ENCODE results near the gene CDK13.

Gene CDK13

GRCh38 chr7:40009301-40009700 lies 59.2 kb downstream of the CDK13 start:
- WGBS (ENCODE audit: insufficient coverage, insufficient read length): no CpG with 5 or more reads among the region's 1 CpG
- Histone ChIP-seq H3K4me1 (ENCODE audit: control insufficient read depth, insufficient read depth, low read length) (no peaks in the 10 kb centered on the region), H3K27ac (ENCODE audit: low read length) (no peak overlapping the region), H3K4me3 (ENCODE audit: low read length) (no peak overlapping the region), H3K36me3 (ENCODE audit: control insufficient read depth, insufficient read depth, low read length) (peaks cover 3% of the 10 kb centered on the region; the same call in 1 of the 2 replicates), H3K9me3 (ENCODE audit: control insufficient read depth, insufficient read depth, low read length) (no peaks in the 10 kb centered on the region), H3K27me3 (ENCODE audit: control insufficient read depth, insufficient read depth, low read length) (no peaks in the 10 kb centered on the region)
- DNase-seq (ENCODE audit: low read depth, low spot score): no peak

GRCh38 chr7:40014376-40014775 lies 64.3 kb downstream of the CDK13 start:
- Histone ChIP-seq H3K4me3 (ENCODE audit: low read length) (no peak overlapping the region), H3K9me3 (ENCODE audit: control insufficient read depth, insufficient read depth, low read length) (no peaks in the 10 kb centered on the region), H3K36me3 (ENCODE audit: control insufficient read depth, insufficient read depth, low read length) (peaks cover 3% of the 10 kb centered on the region; the same call in 1 of the 2 replicates), H3K4me1 (ENCODE audit: control insufficient read depth, insufficient read depth, low read length) (no peaks in the 10 kb centered on the region), H3K27ac (ENCODE audit: low read length) (no peak overlapping the region), H3K27me3 (ENCODE audit: control insufficient read depth, insufficient read depth, low read length) (no peaks in the 10 kb centered on the region)
- DNase-seq (ENCODE audit: low read depth, low spot score): no peak
- no CpG with 5 or more reads among the region's 4 CpGs for WGBS (ENCODE audit: insufficient coverage, insufficient read length)

- no peak overlapping the region for H3K4me3 ChIP-seq (ENCODE audit: low read length)
- H3K36me3 ChIP-seq (ENCODE audit: control insufficient read depth, insufficient read depth, low read length): no peaks in the 10 kb centered on the region
- H3K27ac ChIP-seq (ENCODE audit: low read length): no peak overlapping the region
- no peaks in the 10 kb centered on the region for H3K27me3 ChIP-seq (ENCODE audit: control insufficient read depth, insufficient read depth, low read length)
- no peak for DNase-seq (ENCODE audit: low read depth, low spot score)
- no peaks in the 10 kb centered on the region for H3K9me3 ChIP-seq (ENCODE audit: control insufficient read depth, insufficient read depth, low read length)
- H3K4me1 ChIP-seq (ENCODE audit: control insufficient read depth, insufficient read depth, low read length): no peaks in the 10 kb centered on the region
- no CpG with 5 or more reads among the region's 4 CpGs for WGBS (ENCODE audit: insufficient coverage, insufficient read length)
Measured at GRCh38 chr7:40015790-40016296, 65.8 kb downstream of the CDK13 start.

- H3K4me3 ChIP-seq (ENCODE audit: low read length): no peak overlapping the region
- H3K9me3 ChIP-seq (ENCODE audit: control insufficient read depth, insufficient read depth, low read length): no peaks in the 10 kb centered on the region
- WGBS (ENCODE audit: insufficient coverage, insufficient read length): no CpG with 5 or more reads among the region's 4 CpGs
- no peaks in the 10 kb centered on the region for H3K4me1 ChIP-seq (ENCODE audit: control insufficient read depth, insufficient read depth, low read length)
- no peaks in the 10 kb centered on the region for H3K27me3 ChIP-seq (ENCODE audit: control insufficient read depth, insufficient read depth, low read length)
- no peaks in the 10 kb centered on the region for H3K36me3 ChIP-seq (ENCODE audit: control insufficient read depth, insufficient read depth, low read length)
- DNase-seq (ENCODE audit: low read depth, low spot score): no peak
- H3K27ac ChIP-seq (ENCODE audit: low read length): no peak overlapping the region
Measured at GRCh38 chr7:40019558-40019957, 69.5 kb downstream of the CDK13 start.

GRCh38 chr7:40024048-40024447 lies 74.0 kb downstream of the CDK13 start:
- Histone ChIP-seq H3K27ac (ENCODE audit: low read length) (no peak overlapping the region), H3K4me1 (ENCODE audit: control insufficient read depth, insufficient read depth, low read length) (no peaks in the 10 kb centered on the region), H3K27me3 (ENCODE audit: control insufficient read depth, insufficient read depth, low read length) (no peaks in the 10 kb centered on the region), H3K9me3 (ENCODE audit: control insufficient read depth, insufficient read depth, low read length) (no peaks in the 10 kb centered on the region), H3K4me3 (ENCODE audit: low read length) (no peak overlapping the region), H3K36me3 (ENCODE audit: control insufficient read depth, insufficient read depth, low read length) (no peaks in the 10 kb centered on the region)
- DNase-seq (ENCODE audit: low read depth, low spot score): no peak
- 100% methylated on average over 1 of the region's 5 CpGs for WGBS (ENCODE audit: insufficient coverage, insufficient read length)

- no CpG with 5 or more reads among the region's 3 CpGs for WGBS (ENCODE audit: insufficient coverage, insufficient read length)
Measured at GRCh38 chr7:40024841-40025240, 74.8 kb downstream of the CDK13 start.

GRCh38 chr7:40027545-40027944 lies 77.5 kb downstream of the CDK13 start:
- no peak for DNase-seq (ENCODE audit: low read depth, low spot score)
- H3K36me3 ChIP-seq (ENCODE audit: control insufficient read depth, insufficient read depth, low read length): no peaks in the 10 kb centered on the region
- H3K4me1 ChIP-seq (ENCODE audit: control insufficient read depth, insufficient read depth, low read length): no peaks in the 10 kb centered on the region
- WGBS (ENCODE audit: insufficient coverage, insufficient read length): no CpG with 5 or more reads among the region's 4 CpGs
- no peak overlapping the region for H3K4me3 ChIP-seq (ENCODE audit: low read length)
- H3K27me3 ChIP-seq (ENCODE audit: control insufficient read depth, insufficient read depth, low read length): no peaks in the 10 kb centered on the region
- no peaks in the 10 kb centered on the region for H3K9me3 ChIP-seq (ENCODE audit: control insufficient read depth, insufficient read depth, low read length)
- H3K27ac ChIP-seq (ENCODE audit: low read length): no peak overlapping the region

More at GRCh38 chr7:40024841-40025240, 74.8 kb downstream of the CDK13 start:
- no peak for DNase-seq (ENCODE audit: low read depth, low spot score)
- H3K4me1 ChIP-seq (ENCODE audit: control insufficient read depth, insufficient read depth, low read length): no peaks in the 10 kb centered on the region
- H3K4me3 ChIP-seq (ENCODE audit: low read length): no peak overlapping the region
- H3K27me3 ChIP-seq (ENCODE audit: control insufficient read depth, insufficient read depth, low read length): no peaks in the 10 kb centered on the region
- no peak overlapping the region for H3K27ac ChIP-seq (ENCODE audit: low read length)
- no peaks in the 10 kb centered on the region for H3K9me3 ChIP-seq (ENCODE audit: control insufficient read depth, insufficient read depth, low read length)
- no peaks in the 10 kb centered on the region for H3K36me3 ChIP-seq (ENCODE audit: control insufficient read depth, insufficient read depth, low read length)

GRCh38 chr7:40033826-40034225 lies 83.8 kb downstream of the CDK13 start:
- Histone ChIP-seq H3K27me3 (ENCODE audit: control insufficient read depth, insufficient read depth, low read length) (no peaks in the 10 kb centered on the region), H3K4me3 (ENCODE audit: low read length) (no peak overlapping the region), H3K36me3 (ENCODE audit: control insufficient read depth, insufficient read depth, low read length) (peaks cover 3% of the 10 kb centered on the region; the same call in 1 of the 2 replicates), H3K4me1 (ENCODE audit: control insufficient read depth, insufficient read depth, low read length) (no peaks in the 10 kb centered on the region), H3K27ac (ENCODE audit: low read length) (no peak overlapping the region), H3K9me3 (ENCODE audit: control insufficient read depth, insufficient read depth, low read length) (no peaks in the 10 kb centered on the region)
- no peak for DNase-seq (ENCODE audit: low read depth, low spot score)
- WGBS (ENCODE audit: insufficient coverage, insufficient read length): no CpG with 5 or more reads among the region's 1 CpG

- Histone ChIP-seq H3K4me1 (ENCODE audit: control insufficient read depth, insufficient read depth, low read length) (no peaks in the 10 kb centered on the region), H3K27ac (ENCODE audit: low read length) (no peak overlapping the region), H3K27me3 (ENCODE audit: control insufficient read depth, insufficient read depth, low read length) (no peaks in the 10 kb centered on the region), H3K9me3 (ENCODE audit: control insufficient read depth, insufficient read depth, low read length) (no peaks in the 10 kb centered on the region), H3K36me3 (ENCODE audit: control insufficient read depth, insufficient read depth, low read length) (no peaks in the 10 kb centered on the region), H3K4me3 (ENCODE audit: low read length) (no peak overlapping the region)
- no peak for DNase-seq (ENCODE audit: low read depth, low spot score)
- 100% methylated on average over 1 of the region's 2 CpGs for whole genome bisulfite sequencing (ENCODE audit: insufficient coverage, insufficient read length)
Measured at GRCh38 chr7:40041456-40041855, 91.4 kb downstream of the CDK13 start.

GRCh38 chr7:40043164-40043563 lies 93.1 kb downstream of the CDK13 start:
- H3K9me3 ChIP-seq (ENCODE audit: control insufficient read depth, insufficient read depth, low read length): no peaks in the 10 kb centered on the region
- H3K36me3 ChIP-seq (ENCODE audit: control insufficient read depth, insufficient read depth, low read length): no peaks in the 10 kb centered on the region
- H3K4me1 ChIP-seq (ENCODE audit: control insufficient read depth, insufficient read depth, low read length): no peaks in the 10 kb centered on the region
- no peaks in the 10 kb centered on the region for H3K27me3 ChIP-seq (ENCODE audit: control insufficient read depth, insufficient read depth, low read length)
- no peak overlapping the region for H3K4me3 ChIP-seq (ENCODE audit: low read length)
- WGBS (ENCODE audit: insufficient coverage, insufficient read length): no CpG with 5 or more reads among the region's 2 CpGs
- H3K27ac ChIP-seq (ENCODE audit: low read length): no peak overlapping the region
- no peak for DNase-seq (ENCODE audit: low read depth, low spot score)

- no peaks in the 10 kb centered on the region for H3K4me1 ChIP-seq (ENCODE audit: control insufficient read depth, insufficient read depth, low read length)
- H3K27ac ChIP-seq (ENCODE audit: low read length): no peak overlapping the region
- WGBS (ENCODE audit: insufficient coverage, insufficient read length): no CpG with 5 or more reads among the region's 1 CpG
- no peak overlapping the region for H3K4me3 ChIP-seq (ENCODE audit: low read length)
- H3K27me3 ChIP-seq (ENCODE audit: control insufficient read depth, insufficient read depth, low read length): no peaks in the 10 kb centered on the region
- H3K9me3 ChIP-seq (ENCODE audit: control insufficient read depth, insufficient read depth, low read length): no peaks in the 10 kb centered on the region
- H3K36me3 ChIP-seq (ENCODE audit: control insufficient read depth, insufficient read depth, low read length): no peaks in the 10 kb centered on the region
- no peak for DNase-seq (ENCODE audit: low read depth, low spot score)
Measured at GRCh38 chr7:40047661-40048060, 97.6 kb downstream of the CDK13 start.

All from iPS DF 6.9 (cell line).